HCT116 (cell line): Measurements from ENCODE around the gene HECTD2. TPM values are rescaled to one million over a fixed set of nuclear protein-coding genes. Genes with fewer than 3 reads are reported as not detected.

Experiments used
- ATAC-seq: fragments of 200-7000 bp; cut with Tn5 transposase; 2 replicates; pipeline ENCODE4 v1.9.1; 2020; ENCODE audit warnings: mild to moderate bottlenecking, moderate library complexity
- BruUV-seq: library from RNA; stranded (reverse); fragments of 400-500 nt; replicated peaks from 2 replicates; lab custom pipeline; 2021; lab: Mats Ljungman, UMichigan
- CTCF ChIA-PET: fragments of 300-600 bp; sonication (Branson Sonifier 250); formaldehyde crosslinking; loops from one replicate; lab custom pipeline; 2021; ENCODE audit warnings: antibody characterized with exemption; lab: Charles Lee
- POLR2A ChIA-PET: fragments of 300-600, 350-600 bp; sonication (Branson Sonifier 250); formaldehyde crosslinking; loops from one replicate; lab custom pipeline; 2021; ENCODE audit warnings: antibody characterized with exemption; lab: Charles Lee
- RAD21 ChIA-PET, 2 experiments: fragments of 300-600 bp; sonication (Branson Sonifier 250); formaldehyde crosslinking; loops; one replicate each; lab custom pipeline; 2023; ENCODE audit warnings: low total read pairs in 2 of 2; ENCODE audit not compliant: uncharacterized antibody in 2 of 2, unreplicated experiment in 2 of 2, low non-redundant PET in 1 of 2; lab: Charles Lee
- DNase-seq: peaks from one replicate; pipeline ENCODE4 v3.0.0-alpha.2; 2010; ENCODE audit warnings: low read depth, low spot score
- H2AFZ ChIP-seq: fragments of 200-600 bp; shearing (Covaris generic), sonication (generic); 2 replicates; pipeline ENCODE4 v1.6.1; 2017; ENCODE audit warnings: low read depth, mixed run types, mixed read lengths, antibody characterized with exemption, low read length; ENCODE audit not compliant: poor library complexity, severe bottlenecking
- H3K27ac ChIP-seq: 2 replicates; pipeline ENCODE4 v1.5.1; 2012; ENCODE audit warnings: low read depth, low read length
- H3K27me3 ChIP-seq: fragments of 200-600 bp; sonication (generic); 2 replicates; pipeline ENCODE4 v1.6.1; 2016; ENCODE audit warnings: mixed run types, low read length, mixed read lengths; ENCODE audit not compliant: insufficient read depth
- H3K36me3 ChIP-seq, 2 experiments: fragments of 200-500 bp in 1 of 2; fragments of 200-600 bp in 1 of 2; sonication (Bioruptor generic) in 1 of 2; sonication (generic) in 1 of 2; 2 replicates each; pipeline versions ENCODE4 v1.5.1 to v1.6.1; 2014 to 2016; ENCODE audit warnings: low read length in 2 of 2, inconsistent platforms in 1 of 2, mixed read lengths in 1 of 2, mixed run types in 1 of 2; ENCODE audit not compliant: insufficient read depth in 2 of 2, control insufficient read depth in 1 of 2
- H3K4me1 ChIP-seq, 2 experiments: fragments of 200-600 bp in 1 of 2; sonication (generic) in 1 of 2; 2 replicates each; pipeline versions ENCODE4 v1.5.1 to v1.6.1; 2012 to 2017; ENCODE audit warnings: low read length in 2 of 2, inconsistent platforms in 1 of 2, mild to moderate bottlenecking in 1 of 2, mixed read lengths in 1 of 2, mixed run types in 1 of 2, moderate library complexity in 1 of 2; ENCODE audit not compliant: insufficient read depth in 2 of 2, control insufficient read depth in 1 of 2
- H3K4me2 ChIP-seq: fragments of 200-600 bp; sonication (generic); 2 replicates; pipeline ENCODE4 v1.6.1; 2017; ENCODE audit warnings: mixed run types, low read length, mixed read lengths
- H3K4me3 ChIP-seq, 2 experiments: fragments of 200-600 bp in 1 of 2; sonication (generic) in 1 of 2; replicated peaks in 1 of 2; 2 replicates each; pipeline ENCODE4 v1.5.1; 2011 to 2016; ENCODE audit warnings: low read length in 2 of 2, control low read depth in 1 of 2, low read depth in 1 of 2, mild to moderate bottlenecking in 1 of 2, mixed read lengths in 1 of 2, mixed run types in 1 of 2
- H3K79me2 ChIP-seq: fragments of 200-600 bp; sonication (generic); 2 replicates; pipeline ENCODE4 v1.6.1; 2017; ENCODE audit warnings: mild to moderate bottlenecking, mixed run types, low read length, moderate library complexity, mixed read lengths; ENCODE audit not compliant: insufficient read depth
- H3K9ac ChIP-seq: fragments of 200-600 bp; sonication (generic); 2 replicates; pipeline ENCODE4 v1.6.1; 2016; ENCODE audit warnings: low read length, mixed read lengths
- H3K9me2 ChIP-seq: fragments of 200-600 bp; sonication (generic), shearing (Covaris generic); 2 replicates; pipeline ENCODE4 v1.6.1; 2017; ENCODE audit warnings: mixed run types, mild to moderate bottlenecking, moderate library complexity; ENCODE audit not compliant: insufficient read depth
- H3K9me3 ChIP-seq, 2 experiments: fragments of 200-500 bp in 1 of 2; fragments of 200-600 bp in 1 of 2; sonication (Bioruptor generic) in 1 of 2; sonication (generic) in 1 of 2; 2 replicates each; pipeline ENCODE4 v1.6.1; 2014 to 2017; ENCODE audit warnings: low read length in 2 of 2, mixed read lengths in 2 of 2, inconsistent platforms in 1 of 2, low read depth in 1 of 2, mild to moderate bottlenecking in 1 of 2, mixed run types in 1 of 2, moderate library complexity in 1 of 2; ENCODE audit not compliant: control insufficient read depth in 1 of 2, insufficient read depth in 1 of 2
- H4K20me1 ChIP-seq: fragments of 200-600 bp; sonication (generic), shearing (Covaris generic); 2 replicates; pipeline ENCODE4 v1.6.1; 2017; ENCODE audit warnings: mixed run types, mild to moderate bottlenecking, moderate library complexity; ENCODE audit not compliant: insufficient read depth
- ATF3 ChIP-seq: IDR thresholded peaks from 2 replicates; pipeline ENCODE4 v1.6.1; 2012
- CEBPB ChIP-seq: IDR thresholded peaks from 2 replicates; pipeline ENCODE4 v1.6.1; 2012; ENCODE audit warnings: low read depth
- EGR1 ChIP-seq: IDR thresholded peaks from 2 replicates; pipeline ENCODE4 v1.6.1; 2012; ENCODE audit warnings: low read depth
- ELF1 ChIP-seq: IDR thresholded peaks from 2 replicates; pipeline ENCODE4 v1.6.1; 2012; ENCODE audit warnings: low read depth, borderline replicate concordance
- EZH2 ChIP-seq: fragments of 200-600 bp; sonication (generic); IDR thresholded peaks from 2 replicates; pipeline ENCODE4 v1.6.1; 2017; ENCODE audit warnings: antibody characterized with exemption, mixed run types
- EZH2phosphoT487 ChIP-seq: fragments of 200-600 bp; IDR thresholded peaks from 2 replicates; pipeline ENCODE4 v1.6.1; 2018; ENCODE audit warnings: antibody characterized with exemption, borderline replicate concordance
- FOSL1 ChIP-seq: IDR thresholded peaks from 2 replicates; pipeline ENCODE4 v1.6.1; 2012; ENCODE audit warnings: low read depth
- MAX ChIP-seq: IDR thresholded peaks from 2 replicates; pipeline ENCODE4 v1.6.1; 2012
- POLR2A ChIP-seq: IDR thresholded peaks from 2 replicates; pipeline ENCODE4 v1.7.0; 2011; ENCODE audit warnings: borderline replicate concordance; ENCODE audit not compliant: insufficient read depth, insufficient read length; ENCODE audit errors: extremely low read depth
- RAD21 ChIP-seq: IDR thresholded peaks from 2 replicates; pipeline ENCODE4 v1.6.1; 2012; ENCODE audit warnings: low read depth, mild to moderate bottlenecking
- REST ChIP-seq: IDR thresholded peaks from 2 replicates; pipeline ENCODE4 v1.6.1; 2012; ENCODE audit warnings: low read depth
- SRF ChIP-seq: IDR thresholded peaks from 2 replicates; pipeline ENCODE4 v1.6.1; 2012; ENCODE audit warnings: low read depth
- TCF7L2 ChIP-seq: IDR thresholded peaks from 2 replicates; pipeline ENCODE4 v1.7.0; 2011; ENCODE audit warnings: borderline replicate concordance, inconsistent platforms; ENCODE audit not compliant: insufficient read depth, insufficient read length; ENCODE audit errors: extremely low read depth
- YY1 ChIP-seq: IDR thresholded peaks from 2 replicates; pipeline ENCODE4 v1.6.1; 2011; ENCODE audit warnings: low read length, low read depth, moderate library complexity, mild to moderate bottlenecking; ENCODE audit not compliant: insufficient replicate concordance; ENCODE audit errors: extremely low read depth
- ZFX ChIP-seq: fragments of 450-650 bp; IDR thresholded peaks from 2 replicates; pipeline ENCODE4 v1.6.1; 2017
- ZNF274 ChIP-seq: fragments of 200-500 bp; sonication (Bioruptor generic); IDR thresholded peaks from 2 replicates; pipeline ENCODE4 v1.6.1; 2014; ENCODE audit warnings: mild to moderate bottlenecking, low read depth, low read length, inconsistent platforms
- intact Hi-C: fragments of 100-400 bp; cut with micrococcal nuclease; formaldehyde crosslinking; loops from 2 replicates; pipeline ENCODE4 v1.10.0; 2022
- total RNA-seq: library from RNA; stranded (reverse); gene quantifications from one replicate; pipeline ENCODE4 v1.2.1, GENCODE V29; 2021; ENCODE audit not compliant: unreplicated experiment

Gene HECTD2
- total RNA-seq, 1 experiment from 2014 or later = 3.0 TPM

GRCh38 chr10:91415816-91416215, 5.7 kb downstream of the HECTD2 start:
- Histone ChIP-seq H4K20me1 (no peaks in the 10 kb centered on the region), H3K9me2 (no peaks in the 10 kb centered on the region), H3K9me3 (no peaks in the 10 kb centered on the region), H3K36me3 (no peaks in the 10 kb centered on the region), H3K4me2 (no peak overlapping the region), H3K9ac (no peak overlapping the region), H3K4me3 (no peak overlapping the region), H3K27me3 (no peaks in the 10 kb centered on the region), H3K79me2 (peaks cover 25% of the 10 kb centered on the region), H3K27ac (no peak overlapping the region), H3K4me1 (peaks cover 5 to 12% of the 10 kb centered on the region in 2 experiments; a peak in 3 of 4 replicates), H2AFZ (no peak overlapping the region)
- intact Hi-C loops = no loop called here
- ChIA-PET CTCF (no interaction called here), RAD21 (no interaction called here), POLR2A (no interaction called here)
- no TSS peak for BruUV-seq
- TF ChIP-seq ZFX (no peak), SRF (no peak), EZH2phosphoT487 (no peak), ELF1 (no peak), MAX (no peak), TCF7L2 (no peak), FOSL1 (no peak), POLR2A (no peak), EGR1 (no peak), ATF3 (no peak)
- ATAC-seq = no peak
- DNase-seq = no peak

GRCh38 chr10:91416339-91416855, 6.3 kb downstream of the HECTD2 start:
- POLR2A ChIA-PET = no interaction called here
- intact Hi-C loops = no loop called here
- Histone ChIP-seq H3K79me2 (peaks cover 19% of the 10 kb centered on the region; the same call in 1 of the 2 replicates), H3K36me3 (no peaks in the 10 kb centered on the region), H3K9me3 (no peaks in the 10 kb centered on the region), H2AFZ (no peak overlapping the region), H3K4me2 (no peak overlapping the region), H3K27me3 (no peaks in the 10 kb centered on the region), H3K9ac (no peak overlapping the region), H3K9me2 (no peaks in the 10 kb centered on the region), H3K4me3 (no peak overlapping the region), H3K27ac (no peak overlapping the region), H3K4me1 (peaks cover 0 to 9% of the 10 kb centered on the region in 2 experiments; a peak in 2 of 4 replicates), H4K20me1 (no peaks in the 10 kb centered on the region)
- no TSS peak for BruUV-seq
- no peak for ATAC-seq
- TF ChIP-seq RAD21 = no peak
- no peak for TF ChIP-seq ZNF274
- no peak for TF ChIP-seq SRF
- no peak for TF ChIP-seq POLR2A
- no peak for TF ChIP-seq EZH2
- no peak for TF ChIP-seq YY1
- no peak for TF ChIP-seq ELF1
- no peak for TF ChIP-seq REST
- no peak for TF ChIP-seq EGR1
- TF ChIP-seq ATF3 = no peak
- no peak for TF ChIP-seq CEBPB
- no peak for DNase-seq
- RAD21 ChIA-PET = no interaction called here
- CTCF ChIA-PET = no interaction called here
